HG02852 (cell line): Measurements from ENCODE around the gene CTNNA2.

Experiments used
- ATAC-seq: cut with Tn5 transposase; IDR thresholded peaks from one replicate; pipeline ENCODE4 v1.9.1; 2021; ENCODE audit warnings: mild to moderate bottlenecking, moderate library complexity; ENCODE audit not compliant: unreplicated experiment

CTNNA2 gene

DNA sequence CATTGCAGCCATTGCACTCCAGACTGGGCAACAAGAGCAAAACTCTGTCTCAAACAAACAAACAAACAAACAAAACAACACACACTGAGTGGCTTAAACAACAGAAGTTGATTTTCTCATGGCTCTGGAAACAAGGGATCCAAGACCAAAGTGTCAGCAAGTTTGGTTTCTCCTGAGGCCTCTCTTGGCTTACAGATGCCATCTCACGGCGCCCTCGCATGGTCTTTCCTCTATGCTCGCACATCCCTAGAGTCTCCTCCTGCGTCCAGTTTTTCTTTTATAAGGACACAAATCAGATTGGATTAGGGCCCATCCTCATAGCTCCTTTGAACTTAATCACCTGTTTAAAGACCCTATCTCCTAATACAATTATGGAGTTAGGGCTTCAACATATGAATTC is 925.1 kb downstream of the CTNNA2 start:
- no peak for ATAC-seq

DNA sequence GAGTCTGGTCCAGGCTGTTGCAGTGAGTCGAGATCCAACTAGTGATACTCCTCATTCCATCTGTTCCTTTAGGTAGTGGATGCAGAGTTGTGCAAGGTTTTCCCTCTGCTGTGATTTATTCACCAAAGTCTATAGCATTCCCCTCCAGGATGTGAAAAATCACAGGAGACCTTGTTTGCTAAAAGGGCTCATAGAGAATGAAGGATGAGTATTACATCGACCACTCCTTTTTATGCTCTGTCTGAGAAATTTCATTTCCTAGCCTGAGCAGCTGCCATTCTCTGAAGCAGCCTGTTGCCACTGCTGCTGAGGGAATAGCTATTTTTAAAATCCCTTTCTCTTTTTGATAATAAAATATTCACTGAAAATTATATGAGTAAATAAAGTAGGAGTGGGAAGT is 925.8 kb downstream of the CTNNA2 start:
- ATAC-seq = no peak

DNA sequence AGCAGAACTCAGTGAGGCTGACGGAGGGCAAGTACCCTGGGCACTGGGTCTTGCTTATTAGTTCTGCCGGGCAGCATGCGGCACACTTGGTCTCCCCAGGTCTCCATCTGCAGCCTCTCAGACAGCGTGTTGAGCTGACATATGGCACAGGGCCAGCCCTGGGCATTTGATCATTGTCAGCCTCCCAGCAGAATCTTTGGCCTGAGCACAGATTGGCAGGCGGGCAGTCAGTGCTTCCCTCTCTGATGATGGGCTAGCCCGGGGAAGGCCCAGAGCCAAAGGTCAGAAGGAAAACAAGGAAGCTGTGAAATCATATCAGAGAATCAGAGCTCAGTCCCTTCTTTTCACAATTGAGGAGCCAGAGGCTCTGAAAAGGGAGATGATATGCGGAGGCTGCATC is 941.8 kb downstream of the CTNNA2 start:
- ATAC-seq = no peak

DNA sequence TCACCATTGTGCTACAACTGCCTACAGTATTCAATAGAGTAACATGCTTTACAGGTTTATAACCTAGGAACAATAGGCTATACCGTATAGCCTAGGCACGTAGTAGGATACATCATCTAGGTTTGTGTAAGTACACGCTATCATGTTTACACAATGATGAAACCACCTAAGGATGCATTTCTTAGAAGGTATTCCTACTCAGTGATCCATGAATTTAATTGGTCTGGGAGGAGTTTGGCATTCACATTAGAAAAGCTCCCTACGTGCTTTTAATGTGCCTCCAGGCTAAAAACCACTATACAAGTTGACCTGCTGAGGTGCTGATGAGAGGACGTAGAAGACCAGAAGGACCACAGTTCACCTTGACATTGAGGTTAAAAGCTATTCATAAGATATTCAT is 946.2 kb downstream of the CTNNA2 start:
- no peak for ATAC-seq

- ATAC-seq = no peak
Observed at GRCh38 chr2:80461505-80462197, 948.8 kb downstream of the CTNNA2 start.

- no peak for ATAC-seq
Observed at GRCh38 chr2:80462654-80463053, 949.8 kb downstream of the CTNNA2 start.

DNA sequence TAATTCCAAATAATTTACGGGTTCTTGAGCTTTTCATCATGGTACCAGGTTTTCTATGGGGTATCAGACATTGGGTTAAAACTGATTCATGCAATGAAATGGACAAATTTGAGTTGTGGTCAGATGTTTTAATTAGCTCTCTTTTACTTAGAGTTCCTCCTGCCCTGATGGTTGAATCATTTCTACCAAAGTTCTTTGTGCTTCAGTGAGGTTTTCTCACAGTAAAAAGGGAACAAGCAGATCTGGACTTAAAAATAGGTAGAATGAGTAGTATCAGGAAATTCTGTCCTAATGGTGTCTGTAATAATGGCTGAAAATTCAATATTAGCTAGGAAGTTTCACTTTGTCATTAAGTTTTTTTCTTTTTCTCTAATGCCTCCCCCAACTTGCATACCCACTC is 951.4 kb downstream of the CTNNA2 start:
- no peak for ATAC-seq

DNA sequence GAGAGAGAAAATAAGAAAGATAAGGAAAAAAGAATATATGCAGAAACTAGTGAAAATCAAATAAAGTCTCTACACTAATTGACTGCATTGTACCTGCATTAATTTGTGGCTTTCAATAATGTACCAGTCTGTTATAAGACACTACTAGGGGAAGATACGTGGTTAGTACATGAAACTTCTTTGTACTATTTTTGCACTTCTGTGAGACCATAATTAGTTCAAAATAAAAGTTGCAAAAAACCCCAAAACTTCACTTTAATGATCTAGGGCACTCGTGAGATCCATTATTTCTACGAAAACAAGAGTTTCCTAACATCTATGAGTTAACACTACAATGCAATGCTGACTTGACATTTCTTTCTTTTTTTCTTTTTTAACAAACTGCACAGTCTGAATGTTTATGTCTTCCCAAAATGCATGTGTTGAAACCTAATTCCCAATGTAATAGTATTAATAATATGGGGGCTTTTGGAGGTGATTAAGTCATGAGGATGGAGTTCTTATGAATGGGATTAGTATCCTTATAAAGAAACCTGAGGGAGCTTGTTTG is 954.5 kb downstream of the CTNNA2 start:
- no peak for ATAC-seq

- ATAC-seq = no peak
Observed at GRCh38 chr2:80469428-80469827, 956.6 kb downstream of the CTNNA2 start.

DNA sequence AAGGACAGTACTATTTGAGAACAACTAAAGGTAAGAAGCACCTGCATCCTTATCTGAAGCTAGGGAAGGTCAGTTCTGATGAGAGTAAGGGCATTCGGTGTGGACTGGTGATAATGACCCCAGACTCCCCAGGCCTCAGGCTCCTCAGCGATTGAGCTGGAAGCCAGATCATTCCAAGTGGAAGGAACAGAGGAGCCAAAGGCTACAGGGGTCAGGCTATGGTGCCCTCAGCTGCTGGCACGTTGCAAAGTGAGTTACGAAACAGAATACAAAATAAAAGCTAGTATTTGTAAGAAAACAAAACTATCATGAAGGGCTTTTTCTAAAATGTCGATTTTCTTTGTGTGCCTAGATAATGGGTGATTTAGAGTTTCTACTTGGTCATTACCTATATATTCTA is 960.2 kb downstream of the CTNNA2 start:
- ATAC-seq = no peak

- no peak for ATAC-seq
Observed at GRCh38 chr2:80473796-80474195, 960.9 kb downstream of the CTNNA2 start.

DNA sequence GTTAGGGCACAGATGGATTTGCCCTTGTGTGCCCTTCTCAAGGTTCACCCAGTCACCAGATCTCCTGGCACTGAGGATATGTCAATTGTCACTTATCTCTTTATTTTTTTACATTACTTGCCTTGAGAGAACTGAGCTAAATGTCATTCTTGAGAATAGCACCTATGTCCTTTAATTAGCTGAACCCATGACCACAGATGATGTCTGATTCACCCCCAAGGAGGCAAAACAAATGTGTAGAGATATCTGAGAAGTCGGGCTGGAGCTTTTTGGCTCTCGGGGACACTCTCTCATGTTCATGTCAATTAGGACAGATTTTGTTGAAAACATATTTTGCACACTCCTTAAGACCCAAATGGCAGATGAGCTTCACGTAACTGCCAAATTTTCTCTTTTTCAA is 963.1 kb downstream of the CTNNA2 start:
- ATAC-seq = no peak

- ATAC-seq = no peak
Observed at GRCh38 chr2:80476535-80477117, 963.8 kb downstream of the CTNNA2 start.

DNA sequence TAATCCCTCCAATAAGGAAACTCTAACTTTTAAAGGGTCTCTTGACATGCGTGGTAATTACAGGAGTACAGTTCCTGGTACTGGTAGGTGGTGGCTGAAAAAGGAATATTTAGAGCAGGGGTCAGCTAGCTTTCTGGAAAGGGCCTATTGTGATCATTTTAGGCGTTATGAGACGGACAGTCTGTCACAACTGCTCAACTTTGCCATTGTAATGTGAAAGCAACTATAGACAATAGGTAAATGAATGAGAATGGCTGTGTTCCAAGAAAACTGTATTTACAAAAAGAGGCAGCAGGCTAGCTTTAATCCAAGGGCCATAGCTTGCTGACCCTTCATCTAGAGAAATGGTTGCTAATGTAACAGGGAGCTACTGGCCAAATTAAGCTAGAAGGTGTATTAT is 969.4 kb downstream of the CTNNA2 start:
- ATAC-seq = no peak

- ATAC-seq = no peak
Observed at GRCh38 chr2:80489717-80490116, 976.9 kb downstream of the CTNNA2 start.

- ATAC-seq = no peak
Observed at GRCh38 chr2:80490964-80491363, 978.1 kb downstream of the CTNNA2 start.

DNA sequence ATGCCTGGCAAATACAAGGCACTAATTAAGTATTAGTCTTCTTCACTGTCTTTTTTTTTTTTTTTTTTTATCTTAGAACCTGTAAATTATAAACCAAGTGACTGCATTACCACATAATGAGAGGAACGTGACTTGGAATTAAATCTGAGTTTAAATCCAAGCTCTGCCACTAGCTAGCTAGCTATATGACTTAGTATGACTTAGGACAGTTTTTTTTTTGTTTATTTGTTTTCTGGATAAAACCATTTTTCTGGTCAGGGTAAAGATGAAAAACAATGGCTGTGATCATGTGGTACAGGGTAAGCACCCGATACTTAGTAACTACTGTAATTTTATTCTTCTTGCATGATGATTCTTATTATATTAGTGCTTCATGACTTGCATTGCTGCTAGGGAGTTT is 983.5 kb downstream of the CTNNA2 start:
- ATAC-seq = no peak

GRCh38 chr2:80496775-80497174 is 983.9 kb downstream of the CTNNA2 start:
- ATAC-seq = no peak

DNA sequence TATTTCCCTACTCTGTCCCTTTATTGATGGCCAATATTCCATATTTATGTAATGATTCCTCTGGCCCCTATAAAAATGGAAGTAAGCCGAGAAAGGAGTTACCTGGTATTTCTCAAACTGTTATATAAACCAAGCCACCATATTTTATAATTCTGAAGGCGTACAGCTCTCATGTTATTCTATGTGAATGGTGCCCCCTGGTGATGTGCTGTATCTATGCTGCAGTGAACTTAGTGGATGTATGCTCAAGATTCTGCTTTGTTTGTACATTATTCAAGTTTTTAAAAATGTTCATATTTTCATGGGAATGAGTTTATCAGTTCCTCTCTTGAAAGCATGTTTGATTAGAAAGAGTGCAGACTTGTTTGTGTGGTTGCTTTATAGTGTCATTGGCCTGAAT is 986.2 kb downstream of the CTNNA2 start:
- ATAC-seq = no peak

GRCh38 chr2:80501874-80502624 is 989.2 kb downstream of the CTNNA2 start:
- ATAC-seq = no peak

DNA sequence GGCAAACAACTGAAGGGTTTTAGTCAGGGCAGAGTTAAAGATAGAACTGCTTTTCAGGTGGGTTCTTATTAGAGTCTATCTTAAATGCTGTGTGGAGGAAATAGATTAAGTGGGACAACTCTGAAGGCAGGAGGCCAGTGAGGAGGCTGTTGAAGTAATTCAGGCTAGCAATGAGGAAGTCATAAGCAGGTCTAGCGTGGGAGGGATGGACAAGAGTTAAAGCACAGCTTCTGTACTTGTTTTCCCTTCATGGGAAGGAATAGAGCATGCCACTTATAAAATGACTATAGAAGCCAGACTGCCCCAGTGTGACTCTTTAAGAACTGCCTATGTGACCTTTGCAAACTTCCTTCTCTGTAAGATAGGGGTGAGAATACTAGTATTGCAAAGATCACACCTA is 993.7 kb downstream of the CTNNA2 start:
- no peak for ATAC-seq

GRCh38 chr2:80510716-80511115 is 997.9 kb downstream of the CTNNA2 start:
- no peak for ATAC-seq
